ENCODE results near the gene SEC24C.
"Not testable (repeated sequence)": the region's sequence is repeated elsewhere in the genome, so short reads cannot be mapped to it uniquely, and the experiment has no call there.

- TF ChIP-seq, protein P1, sequence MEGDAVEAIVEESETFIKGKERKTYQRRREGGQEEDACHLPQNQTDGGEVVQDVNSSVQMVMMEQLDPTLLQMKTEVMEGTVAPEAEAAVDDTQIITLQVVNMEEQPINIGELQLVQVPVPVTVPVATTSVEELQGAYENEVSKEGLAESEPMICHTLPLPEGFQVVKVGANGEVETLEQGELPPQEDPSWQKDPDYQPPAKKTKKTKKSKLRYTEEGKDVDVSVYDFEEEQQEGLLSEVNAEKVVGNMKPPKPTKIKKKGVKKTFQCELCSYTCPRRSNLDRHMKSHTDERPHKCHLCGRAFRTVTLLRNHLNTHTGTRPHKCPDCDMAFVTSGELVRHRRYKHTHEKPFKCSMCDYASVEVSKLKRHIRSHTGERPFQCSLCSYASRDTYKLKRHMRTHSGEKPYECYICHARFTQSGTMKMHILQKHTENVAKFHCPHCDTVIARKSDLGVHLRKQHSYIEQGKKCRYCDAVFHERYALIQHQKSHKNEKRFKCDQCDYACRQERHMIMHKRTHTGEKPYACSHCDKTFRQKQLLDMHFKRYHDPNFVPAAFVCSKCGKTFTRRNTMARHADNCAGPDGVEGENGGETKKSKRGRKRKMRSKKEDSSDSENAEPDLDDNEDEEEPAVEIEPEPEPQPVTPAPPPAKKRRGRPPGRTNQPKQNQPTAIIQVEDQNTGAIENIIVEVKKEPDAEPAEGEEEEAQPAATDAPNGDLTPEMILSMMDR (IDR thresholded peaks at IDR 0.05; ENCODE audit: insufficient read depth, low read length, poor library complexity, severe bottlenecking): not testable (repeated sequence)
- TF ChIP-seq EZH2phosphoT487 (conservative IDR thresholded peaks at IDR 0.05; ENCODE audit: low read length): not testable (repeated sequence)
These were observed 3.5 kb upstream of the SEC24C start for GRCh38 chr10:73740501-73741254.

All from SU-DHL-6 (cell line).